ENCODE data around the gene FAM83E. TPM values are rescaled to one million over a fixed set of nuclear protein-coding genes. Genes with fewer than 3 reads are reported as not detected.

FAM83E gene
- total RNA-seq, 1 donor from 2014 or later = not detected

DNA sequence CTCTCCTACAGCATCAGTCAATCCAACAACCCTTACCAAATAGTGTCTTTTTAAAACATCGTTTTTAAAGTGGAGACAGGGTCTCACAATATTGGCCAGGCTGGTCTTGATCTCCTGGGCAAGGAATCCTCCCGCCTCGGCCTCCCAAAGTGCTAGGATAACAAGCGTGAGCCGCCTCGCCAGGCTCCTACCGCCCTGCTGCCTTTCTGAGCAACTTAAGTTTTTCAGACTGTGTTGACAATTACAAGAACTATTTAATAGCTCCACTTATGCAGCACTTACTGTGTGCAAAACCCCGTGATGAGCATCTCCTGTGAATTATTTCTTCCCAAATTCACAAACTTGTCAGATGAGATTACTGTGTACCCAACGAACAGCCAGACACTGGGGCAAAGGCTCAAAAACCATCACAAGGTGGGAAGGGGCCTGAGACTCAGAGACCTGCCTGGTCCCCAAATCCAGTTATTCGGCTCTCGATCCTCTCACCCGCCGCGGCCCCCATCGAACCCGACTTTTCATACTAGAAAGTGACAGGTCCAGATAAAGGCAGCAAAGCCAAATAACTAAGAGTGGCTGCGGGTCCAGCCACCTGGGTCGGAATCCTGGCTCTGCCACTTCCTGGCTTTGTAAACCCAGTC is 3.5 kb upstream of the FAM83E start:
- intact Hi-C loops (cut with DNase I) = no loop called here
- DNase-seq (ENCODE audit: missing footprints) = peak; percentile 76
- ATAC-seq = no peak

DNA sequence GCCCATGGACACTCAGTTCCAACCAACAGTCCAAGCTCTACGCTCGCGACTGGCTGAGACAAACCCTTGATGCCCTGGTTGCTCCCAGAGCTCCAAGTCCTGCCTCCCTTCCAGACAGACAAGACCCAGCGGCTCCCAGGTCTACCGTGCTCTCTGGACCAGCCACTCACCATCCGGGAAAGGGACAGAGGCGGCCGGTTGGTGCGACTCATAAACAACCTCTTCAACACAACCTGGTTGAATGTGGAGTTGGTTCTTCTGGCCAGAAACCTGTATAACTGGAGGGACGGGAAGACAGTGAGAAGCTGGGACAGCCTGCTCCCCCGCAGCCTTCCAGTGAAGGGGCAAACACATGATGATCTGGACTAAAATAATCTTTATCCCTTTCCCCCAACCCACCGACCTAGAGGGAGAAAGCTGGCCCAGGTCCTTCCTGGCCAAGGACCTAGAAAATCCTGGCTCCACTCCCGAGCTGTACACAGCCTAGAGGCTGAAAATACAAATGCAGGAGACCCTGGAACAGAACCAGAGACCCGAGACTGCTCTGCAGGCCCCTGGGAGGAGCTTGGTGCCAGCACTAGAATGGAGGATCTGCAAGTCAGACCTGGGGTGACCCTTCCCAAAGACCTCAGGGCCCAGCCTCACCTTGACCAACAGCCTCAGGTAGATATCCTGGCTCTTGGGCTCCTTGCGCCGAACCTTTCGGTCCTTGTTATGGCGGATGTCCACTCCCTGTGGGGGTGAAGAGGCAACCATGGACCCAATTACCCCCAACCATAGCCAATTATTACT is 2.5 kb upstream of the FAM83E start:
- ATAC-seq = no peak
- DNase-seq (ENCODE audit: missing footprints) = no peak
- intact Hi-C loops (cut with DNase I) = no loop called here

DNA sequence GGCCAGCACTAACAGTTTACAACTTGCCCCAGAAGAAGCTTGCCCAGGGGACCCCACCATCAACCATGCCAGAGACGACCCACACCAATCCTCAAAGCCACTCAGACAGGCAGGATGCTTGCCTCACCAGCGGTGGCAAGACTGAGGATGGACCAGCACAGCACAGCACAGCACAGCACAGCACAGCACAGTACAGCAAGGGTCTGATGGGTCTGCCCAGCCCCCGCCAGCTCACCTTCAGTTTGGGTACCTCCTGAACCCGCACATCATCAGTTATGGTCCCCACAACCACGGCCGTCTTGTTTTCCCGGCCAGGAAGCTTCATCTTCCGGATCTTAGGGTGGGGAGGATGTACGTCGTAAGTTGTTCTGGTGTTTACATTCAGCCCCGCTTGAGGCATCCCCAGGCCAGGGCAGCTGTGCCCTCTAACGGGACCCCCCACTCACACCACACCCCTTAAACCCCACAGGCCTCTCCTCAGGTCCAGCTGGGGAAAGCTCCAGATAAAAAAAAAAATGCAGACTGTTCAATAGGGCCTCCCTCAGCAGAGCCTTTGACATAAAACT is 1.7 kb upstream of the FAM83E start:
- DNase-seq (ENCODE audit: missing footprints) = no peak
- ATAC-seq = no peak
- intact Hi-C loops (cut with DNase I) = no loop called here

DNA sequence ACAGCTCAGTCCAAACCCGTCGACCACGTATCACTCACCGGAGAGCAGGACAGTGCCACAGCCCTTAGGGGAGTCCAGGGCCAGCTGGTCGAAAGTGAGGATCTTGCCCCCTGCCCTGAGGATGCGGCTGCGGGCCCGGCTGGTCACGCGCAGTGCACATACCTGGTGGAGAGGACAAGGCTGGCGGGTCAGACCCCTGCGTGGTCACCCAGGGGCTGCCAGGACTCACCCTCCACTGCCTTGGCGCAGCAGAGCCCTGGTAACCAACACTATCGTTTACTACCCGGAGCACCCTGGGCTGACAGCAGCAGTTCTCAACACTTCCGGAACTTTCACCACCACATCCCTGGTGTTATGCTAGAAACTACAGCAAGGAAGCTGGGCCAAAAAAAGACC is 1.2 kb upstream of the FAM83E start:
- peak; percentile 56 for DNase-seq (ENCODE audit: missing footprints)
- no peak for ATAC-seq
- intact Hi-C loops (cut with DNase I) = no loop called here

DNA sequence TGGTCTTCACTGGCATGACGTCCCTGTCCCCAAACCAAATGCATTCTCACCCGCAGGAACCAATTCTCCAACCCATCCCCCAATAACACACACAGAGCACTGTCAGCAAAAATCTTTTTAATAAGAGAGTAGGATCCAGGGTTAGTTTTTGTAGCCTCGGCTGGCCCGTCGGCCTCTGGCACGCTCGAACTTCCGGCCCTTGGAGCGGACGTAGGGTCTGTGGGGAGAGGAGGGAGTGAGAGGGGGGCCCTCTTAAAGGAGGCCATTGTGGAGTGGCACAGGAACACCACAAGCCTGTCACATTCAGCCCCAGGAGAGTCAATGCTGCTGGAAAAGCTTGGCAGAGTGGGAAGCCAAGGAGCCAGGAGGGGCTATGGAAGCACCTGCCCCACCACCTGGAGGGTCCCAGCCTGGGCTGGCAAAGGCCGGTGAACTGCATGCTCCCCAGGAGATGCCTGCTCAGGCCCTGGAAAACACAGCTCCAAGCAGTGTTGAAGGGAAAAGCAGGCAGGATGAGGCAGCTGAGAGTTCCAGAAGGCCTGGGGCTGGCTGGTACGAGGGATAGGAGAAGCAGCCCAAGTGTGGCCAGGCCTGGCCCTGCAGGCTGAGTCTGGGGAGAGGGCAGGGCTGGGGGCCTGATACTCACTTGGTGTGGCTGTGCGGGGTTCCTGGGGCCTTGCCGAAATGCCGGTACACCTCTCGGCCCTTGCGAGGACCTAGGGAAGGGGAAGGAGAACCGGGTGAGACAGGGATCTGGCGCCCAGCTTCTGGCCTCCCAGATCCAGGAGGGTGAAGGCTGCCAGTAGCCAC is 560 bp upstream of the FAM83E start:
- intact Hi-C loops (cut with DNase I) = no loop called here
- ATAC-seq (no peak), DNase-seq (ENCODE audit: missing footprints) (no peak)

DNA sequence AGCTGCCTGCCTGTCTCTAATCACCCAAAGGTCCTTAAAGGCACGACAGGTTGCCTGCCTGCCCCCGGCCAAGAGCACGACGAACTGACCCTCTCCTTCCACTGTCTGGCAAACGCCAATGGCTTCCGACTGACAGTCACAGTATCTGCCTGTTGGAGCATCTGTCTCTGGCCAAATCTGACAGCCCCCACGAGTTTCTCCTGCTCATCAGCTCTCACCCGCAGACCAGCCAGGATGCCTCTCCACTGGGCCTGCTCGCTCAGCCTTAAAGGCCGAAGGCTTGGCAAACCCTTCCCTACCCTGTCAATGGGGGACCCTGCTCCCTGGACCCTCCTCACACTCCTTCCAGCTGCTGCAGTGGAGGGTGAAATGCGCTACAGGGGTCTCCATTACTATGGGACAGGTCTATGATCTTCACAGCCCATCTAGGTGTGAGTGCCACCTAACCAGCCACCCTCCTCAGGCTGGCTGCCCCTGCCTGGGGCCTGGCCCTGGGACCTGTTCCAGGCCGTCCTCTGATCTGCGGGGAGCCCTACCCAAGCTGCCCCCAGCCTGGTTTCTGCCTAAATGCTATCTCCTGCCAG is 932 bp downstream of the FAM83E start:
- DNase-seq (ENCODE audit: missing footprints) = no peak
- ATAC-seq = no peak
- intact Hi-C loops (cut with DNase I) = no loop called here

DNA sequence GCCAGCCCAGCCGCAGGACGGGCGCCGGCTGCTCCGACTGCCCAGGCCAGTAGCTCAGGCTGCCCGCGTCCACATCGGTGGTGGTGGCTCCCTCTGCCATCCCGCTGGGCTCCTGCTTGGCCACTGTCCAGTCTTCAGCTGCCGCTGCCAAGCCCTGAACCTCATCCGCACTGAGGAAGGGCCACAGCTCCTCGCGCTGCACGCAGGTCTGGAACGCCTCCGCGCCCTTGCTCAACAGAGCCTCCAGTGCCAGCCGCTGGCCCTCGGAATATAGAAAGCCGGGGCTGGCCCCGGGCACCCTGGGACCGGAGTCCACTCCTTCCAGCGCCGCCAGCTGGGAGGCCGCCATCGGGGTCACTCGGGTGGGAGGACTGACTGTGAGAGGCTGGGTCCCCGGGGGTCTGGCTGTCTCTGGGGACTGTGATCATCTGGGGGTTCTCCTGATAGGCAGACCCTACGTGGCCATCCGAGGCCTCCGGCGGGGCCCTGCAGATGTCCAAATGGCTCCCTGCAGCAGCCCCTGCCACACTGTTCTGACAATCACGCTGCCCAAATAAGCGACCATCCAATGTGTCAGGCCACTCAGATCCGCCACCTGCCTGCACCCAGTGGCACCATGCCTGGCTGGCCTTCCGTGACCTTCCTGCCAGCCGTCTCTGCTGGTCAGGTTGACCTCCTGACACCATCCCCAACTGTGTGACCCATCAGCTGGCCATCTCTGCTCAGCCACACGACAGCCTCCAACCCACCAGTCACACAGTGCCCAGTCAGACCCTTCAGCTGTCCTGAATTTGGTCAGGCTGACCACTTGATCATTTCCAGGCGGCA is 1.6 kb downstream of the FAM83E start:
- no peak for ATAC-seq
- DNase-seq (ENCODE audit: missing footprints) = no peak
- intact Hi-C loops (cut with DNase I) = no loop called here

DNA sequence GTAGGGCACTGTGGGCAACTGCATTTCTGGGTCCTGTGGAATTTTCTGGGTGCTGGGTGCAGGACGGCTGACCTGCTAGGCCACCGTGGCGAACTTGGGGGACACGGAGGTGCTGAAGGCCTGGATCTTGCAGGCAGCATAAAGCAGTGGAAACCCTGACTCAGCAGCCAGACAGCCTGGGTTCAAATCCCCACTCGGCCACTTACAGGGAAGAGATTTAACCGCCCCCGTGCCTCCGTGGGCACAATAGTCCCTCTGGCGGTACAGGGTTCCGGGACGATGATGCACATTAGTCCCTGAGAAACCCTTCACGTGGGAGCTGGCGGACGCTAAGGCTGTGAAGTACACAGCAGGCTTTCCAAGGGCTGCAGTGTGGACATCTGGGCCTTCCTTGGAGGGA is 3.0 kb downstream of the FAM83E start:
- DNase-seq (ENCODE audit: missing footprints) = no peak
- intact Hi-C loops (cut with DNase I) = no loop called here
- no peak for ATAC-seq

DNA sequence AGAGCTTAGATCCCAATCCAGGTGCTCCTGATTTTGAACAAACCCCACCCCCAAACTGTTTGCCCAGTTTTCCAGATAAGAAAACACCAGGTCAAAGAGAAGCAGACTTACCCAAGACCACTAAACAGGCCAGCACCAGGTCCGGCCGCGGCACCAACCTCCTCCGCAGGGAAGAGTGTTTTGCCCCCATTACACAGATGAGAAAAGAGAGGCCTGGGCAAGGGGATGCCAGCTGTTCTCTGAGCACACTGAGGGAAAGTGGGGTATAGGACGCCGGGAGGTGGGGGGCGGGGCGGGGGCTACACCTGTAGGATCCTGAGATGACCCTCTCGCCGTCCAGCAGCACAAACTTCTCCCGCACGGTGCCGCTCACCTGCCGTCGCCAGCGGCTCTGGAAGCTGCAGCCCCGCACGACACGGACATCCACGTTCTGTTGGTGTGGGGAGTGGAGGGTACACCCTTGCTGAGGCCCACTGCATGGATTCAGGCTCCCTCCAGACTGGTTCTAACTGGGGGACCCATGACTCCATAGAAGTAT is 5.2 kb downstream of the FAM83E start:
- intact Hi-C loops (cut with DNase I) = no loop called here
- ATAC-seq (no peak), DNase-seq (ENCODE audit: missing footprints) (no peak)

DNA sequence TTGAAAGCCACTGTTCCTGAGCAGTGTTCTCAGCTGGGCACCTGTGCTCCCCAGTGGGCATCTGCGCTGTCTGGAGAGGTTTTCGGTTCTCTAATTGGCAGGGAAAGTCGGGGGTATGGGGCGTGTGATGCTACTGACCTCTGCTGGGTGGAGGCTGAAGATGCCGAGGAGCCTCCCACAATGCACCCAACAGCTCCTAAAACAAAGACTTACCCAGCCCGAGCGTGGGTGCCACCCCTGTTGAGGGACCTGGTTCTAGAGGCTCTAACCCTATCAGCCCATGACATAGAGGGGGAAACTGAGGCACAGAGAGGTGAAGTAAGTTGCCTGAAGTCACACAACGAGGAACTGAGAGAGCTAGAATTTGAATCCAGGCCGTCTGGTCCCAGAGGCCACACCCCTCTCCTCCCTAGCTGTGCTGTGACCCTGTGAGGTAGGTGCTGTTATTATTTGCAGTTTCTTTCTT is 6.0 kb downstream of the FAM83E start:
- DNase-seq (ENCODE audit: missing footprints) = no peak
- intact Hi-C loops (cut with DNase I) = no loop called here
- ATAC-seq = peak; percentile 64

DNA sequence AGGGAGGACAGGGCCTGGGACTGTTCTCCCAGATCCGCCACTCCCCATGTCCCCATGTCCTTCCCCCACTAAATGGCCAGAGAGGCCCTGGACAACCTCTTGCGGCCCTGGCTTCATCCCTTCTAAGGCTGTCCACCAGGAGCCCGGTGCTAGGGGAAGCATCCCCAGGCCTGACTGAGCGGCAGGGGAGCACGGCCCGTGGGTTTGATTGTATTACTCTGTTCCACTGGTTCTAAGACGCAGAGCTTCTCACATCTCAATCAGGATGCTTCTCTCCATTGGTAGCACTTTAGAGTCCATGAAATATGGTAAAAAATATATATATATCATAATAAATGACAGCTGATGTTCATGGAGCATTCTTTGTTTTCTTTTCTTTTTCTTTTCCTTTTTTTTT is 7.5 kb downstream of the FAM83E start:
- DNase-seq (ENCODE audit: missing footprints) (no peak), ATAC-seq (no peak)
- intact Hi-C loops (cut with DNase I) = no loop called here

DNA sequence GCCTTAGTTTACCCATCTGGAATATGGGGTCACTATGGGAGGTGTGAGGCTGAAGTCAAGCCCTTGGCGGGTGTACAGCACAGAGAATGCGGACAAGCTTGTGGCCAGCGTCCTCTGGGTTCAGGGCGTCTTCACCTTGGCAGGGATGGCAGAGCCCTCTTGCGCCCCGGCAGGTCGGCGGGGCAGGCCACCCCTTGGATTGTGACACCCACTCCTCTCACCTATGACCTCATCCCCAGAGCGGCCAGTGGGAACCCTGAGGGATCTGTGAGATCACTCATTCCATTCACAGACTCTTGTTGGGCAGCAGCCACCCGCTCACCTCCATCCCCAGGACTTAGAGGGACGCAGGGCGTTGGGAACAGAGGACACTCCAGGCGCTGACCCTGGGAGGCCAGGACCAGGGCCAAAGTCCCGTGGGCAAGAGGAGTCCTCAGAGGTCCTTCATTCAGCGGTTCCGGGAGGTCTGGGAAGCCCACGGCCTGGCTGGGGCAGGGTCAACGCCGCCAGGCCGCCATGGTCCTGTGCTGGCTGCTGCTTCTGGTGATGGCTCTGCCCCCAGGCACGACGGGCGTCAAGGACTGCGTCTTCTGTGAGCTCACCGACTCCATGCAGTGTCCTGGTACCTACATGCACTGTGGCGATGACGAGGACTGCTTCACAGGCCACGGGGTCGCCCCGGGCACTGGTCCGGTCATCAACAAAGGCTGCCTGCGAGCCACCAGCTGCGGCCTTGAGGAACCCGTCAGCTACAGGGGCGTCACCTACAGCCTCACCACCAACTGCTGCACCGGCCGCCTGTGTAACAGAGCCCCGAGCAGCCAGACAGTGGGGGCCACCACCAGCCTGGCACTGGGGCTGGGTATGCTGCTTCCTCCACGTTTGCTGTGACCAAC is 8.2 kb downstream of the FAM83E start, which contains the start of gene SPACA4:
Gene SPACA4, plus strand, starts transcription at position 280 of the 896 bp plus-strand sequence. Its CDS starts 237 bp downstream, at position 517.
- no peak for ATAC-seq
- DNase-seq (ENCODE audit: missing footprints) = no peak
- intact Hi-C loops (cut with DNase I) = no loop called here

DNA sequence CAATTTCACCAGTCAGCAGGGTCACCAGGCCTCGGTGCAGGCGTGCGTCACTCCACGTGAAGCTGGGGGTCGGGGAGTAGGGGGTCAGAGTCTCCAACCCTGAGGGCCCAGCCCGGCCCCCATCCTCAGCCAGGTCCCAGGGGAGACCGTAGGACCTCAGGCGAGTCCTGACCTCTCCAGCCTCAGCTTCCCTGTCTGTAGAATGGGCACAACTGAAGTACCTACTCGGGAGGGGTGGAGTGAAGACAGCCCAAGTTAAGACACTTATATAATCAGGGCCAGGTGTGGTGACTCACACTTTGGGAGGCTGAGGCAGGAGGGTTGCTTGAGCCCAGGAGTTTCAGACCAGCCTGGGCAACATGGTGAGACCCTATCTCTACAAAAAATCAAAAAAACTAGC is 11.0 kb downstream of the FAM83E start:
- DNase-seq (ENCODE audit: missing footprints) (no peak), ATAC-seq (no peak)
- intact Hi-C loops (cut with DNase I) = no loop called here

DNA sequence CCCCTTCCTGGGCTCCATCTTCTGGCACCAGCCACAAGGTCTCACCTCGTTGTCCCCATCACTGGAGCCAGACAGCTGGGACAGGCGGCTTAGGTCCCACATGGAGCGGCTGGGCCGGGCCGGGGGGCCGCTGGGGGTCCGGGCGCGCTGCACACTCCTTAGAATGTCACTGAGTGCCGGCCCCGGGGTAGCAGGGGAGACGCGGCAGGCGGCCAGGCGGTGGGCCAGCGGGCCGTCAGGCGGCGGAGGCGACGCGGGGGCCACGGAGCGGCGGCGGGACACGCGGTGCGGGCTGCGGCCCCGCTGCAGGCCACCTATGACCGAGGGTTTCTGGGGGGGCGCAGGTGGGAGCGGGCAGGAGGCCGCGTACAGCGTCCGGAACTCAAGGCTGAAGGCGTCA is 11.4 kb downstream of the FAM83E start:
- DNase-seq (ENCODE audit: missing footprints) (peak; percentile 30), ATAC-seq (no peak)
- intact Hi-C loops (cut with DNase I) = no loop called here

DNA sequence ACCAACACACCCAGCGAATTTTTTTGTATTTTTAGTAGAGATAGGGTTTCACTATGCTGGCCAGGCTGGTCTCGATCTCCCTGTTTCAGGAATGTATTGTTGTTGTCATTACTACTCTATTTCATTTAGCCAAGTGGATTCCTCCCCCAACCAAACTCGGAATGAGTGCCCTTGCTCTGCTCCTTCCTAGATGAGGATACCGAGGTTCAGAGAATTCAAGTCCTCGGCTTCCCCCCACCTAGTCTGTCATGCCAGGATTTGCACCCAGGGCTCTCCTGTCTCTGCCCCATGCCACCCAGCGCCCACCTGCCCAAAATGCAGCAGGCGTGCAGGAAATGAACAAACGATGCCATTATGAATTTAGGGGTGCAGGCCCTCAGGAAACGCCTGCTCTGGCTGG is 11.9 kb downstream of the FAM83E start:
- DNase-seq (ENCODE audit: missing footprints) = peak; percentile 9
- ATAC-seq = no peak
- intact Hi-C loops (cut with DNase I) = no loop called here

DNA sequence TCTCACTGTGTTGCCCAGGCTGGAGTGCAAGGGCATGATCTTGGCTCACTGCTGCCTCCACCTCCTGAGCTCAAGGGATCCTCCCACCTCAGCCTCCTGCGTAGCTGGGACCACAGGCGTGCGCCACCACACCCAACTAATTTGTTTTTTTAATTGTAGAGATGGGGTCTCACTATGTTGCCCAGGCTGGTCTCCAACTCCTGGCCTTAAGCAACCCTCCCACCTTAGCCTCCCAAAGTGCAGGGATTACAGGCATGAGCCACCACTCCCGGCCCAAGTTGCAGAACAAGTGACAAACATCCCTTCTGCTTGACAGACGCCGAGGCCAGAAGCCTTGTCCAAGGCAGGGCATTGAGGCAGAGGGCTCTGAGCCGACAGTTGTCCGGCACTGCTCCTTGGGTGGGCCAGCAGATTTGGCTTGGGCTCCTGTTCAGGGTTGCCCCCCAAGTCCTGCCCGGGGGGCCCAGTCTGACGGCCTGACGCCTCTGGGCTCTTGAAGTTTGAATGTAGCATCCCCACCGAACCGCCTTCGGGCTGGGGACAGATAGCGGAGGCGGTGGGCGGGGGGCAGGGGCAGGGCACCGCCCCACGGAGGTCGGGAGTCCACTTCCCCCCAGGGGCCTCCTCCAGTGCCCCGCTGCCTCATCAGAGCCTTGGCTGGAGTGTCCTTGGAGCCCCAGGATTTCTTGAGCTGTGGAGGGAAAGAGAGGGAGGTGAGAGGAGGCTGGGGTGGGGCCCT is 14.0 kb downstream of the FAM83E start:
- DNase-seq (ENCODE audit: missing footprints) (no peak), ATAC-seq (no peak)
- intact Hi-C loops (cut with DNase I) = no loop called here

Data from Right ventricle myocardium inferior (tissue), 1 donor.